ENCODE measurements around the gene RLF.

The RLF gene

DNA sequence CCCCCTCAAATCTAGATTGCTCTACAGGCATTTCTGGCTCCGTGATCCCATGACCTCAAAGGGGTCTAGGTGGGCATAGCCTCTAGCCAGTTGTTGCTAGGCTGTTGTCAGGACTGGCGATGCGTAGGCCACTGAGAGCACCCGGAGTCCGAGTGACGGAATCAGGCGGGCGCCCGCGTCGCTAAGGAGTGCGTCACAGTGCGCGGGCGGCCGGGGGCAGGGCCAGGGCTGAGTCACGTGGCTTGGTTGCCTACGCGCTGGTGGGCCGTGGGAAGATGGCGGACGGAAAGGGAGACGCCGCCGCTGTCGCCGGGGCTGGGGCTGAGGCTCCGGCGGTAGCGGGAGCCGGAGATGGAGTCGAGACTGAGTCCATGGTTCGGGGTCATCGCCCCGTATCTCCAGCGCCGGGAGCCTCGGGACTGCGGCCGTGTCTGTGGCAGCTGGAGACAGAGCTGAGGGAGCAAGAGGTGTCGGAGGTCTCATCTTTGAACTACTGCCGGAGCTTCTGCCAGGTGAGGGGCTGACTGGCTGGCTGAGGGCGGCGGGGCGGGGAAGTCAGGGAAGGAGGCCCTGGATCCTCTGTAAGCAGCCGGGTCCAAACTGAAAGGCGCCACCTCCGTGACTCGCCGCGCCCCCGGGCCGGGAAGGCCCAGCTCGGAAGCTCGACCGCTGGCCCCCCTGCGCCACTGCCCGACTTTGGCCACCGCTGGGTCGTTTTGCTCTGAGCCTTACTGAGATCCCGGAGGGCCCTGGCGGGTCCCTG lies at the start of gene RLF:
Gene RLF, plus strand, starts transcription at position 263 of the 763 bp plus-strand sequence. Its CDS starts 13 bp downstream, at position 276.
- Histone ChIP-seq H3K9ac (ENCODE audit: low read length) (peak within 1 kb of the TSS; percentile 99), H3K4me3 (ENCODE audit: low read length) (peak within 1 kb of the TSS; percentile 68), H3K9me3 (ENCODE audit: control insufficient read depth, low read length) (no peaks in the 10 kb centered on the region), H3K36me3 (ENCODE audit: control insufficient read depth, insufficient read depth, low read length) (no peaks in the 10 kb centered on the region), H3K27me3 (ENCODE audit: control insufficient read depth, insufficient read depth, low read length) (no peaks in the 10 kb centered on the region), H3K4me1 (ENCODE audit: control insufficient read depth, insufficient read depth, low read length) (peaks cover 14% of the 10 kb centered on the region)

DNA sequence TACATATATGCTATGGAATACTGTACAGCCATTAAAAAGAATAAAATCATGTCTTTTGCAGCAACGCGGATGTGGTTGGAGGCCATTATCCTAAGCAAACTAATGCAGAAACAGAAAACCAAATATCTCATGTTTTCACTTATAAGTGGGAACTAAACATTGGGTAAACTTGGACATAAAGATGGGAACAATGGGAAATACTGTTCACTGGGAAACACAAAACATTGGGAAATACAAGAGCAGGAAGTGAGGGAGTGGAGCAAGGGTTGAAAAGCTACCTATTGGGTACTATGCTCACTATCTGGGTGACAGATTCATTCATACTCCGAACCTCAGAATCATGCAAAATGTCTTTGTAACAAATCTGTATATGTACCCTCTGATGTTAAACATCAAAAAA lies 46.8 kb upstream of the RLF start:
- Histone ChIP-seq H3K4me1 (ENCODE audit: control insufficient read depth, insufficient read depth, low read length) (no peaks in the 10 kb centered on the region), H3K36me3 (ENCODE audit: control insufficient read depth, insufficient read depth, low read length) (no peaks in the 10 kb centered on the region), H3K9me3 (ENCODE audit: control insufficient read depth, low read length) (no peaks in the 10 kb centered on the region), H3K27me3 (ENCODE audit: control insufficient read depth, insufficient read depth, low read length) (no peaks in the 10 kb centered on the region), H3K9ac (ENCODE audit: low read length) (no peak overlapping the region), H3K4me3 (ENCODE audit: low read length) (no peak overlapping the region)

DNA sequence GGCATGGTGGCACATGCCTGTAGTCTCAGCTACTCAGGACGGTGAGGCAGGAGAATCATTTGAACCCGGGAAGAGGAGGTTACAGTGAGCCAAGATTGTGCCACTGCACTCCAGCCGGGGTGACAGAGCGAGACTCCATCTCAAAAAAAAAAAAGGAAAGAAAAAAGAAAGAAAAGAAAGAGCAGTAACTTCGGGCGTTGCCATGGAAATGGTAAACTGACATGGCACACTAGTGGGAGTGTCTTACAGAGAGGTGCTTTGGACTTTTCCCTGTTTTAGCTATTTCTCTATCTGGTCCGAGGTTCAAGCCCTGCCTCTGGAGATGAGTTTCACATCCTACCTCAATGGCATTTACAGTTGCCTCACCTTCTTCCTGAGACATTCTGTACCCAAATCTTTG lies 41.1 kb upstream of the RLF start:
- Histone ChIP-seq H3K4me3 (ENCODE audit: low read length) (no peak overlapping the region), H3K9me3 (ENCODE audit: control insufficient read depth, low read length) (no peaks in the 10 kb centered on the region), H3K4me1 (ENCODE audit: control insufficient read depth, insufficient read depth, low read length) (no peaks in the 10 kb centered on the region), H3K9ac (ENCODE audit: low read length) (no peak overlapping the region), H3K27me3 (ENCODE audit: control insufficient read depth, insufficient read depth, low read length) (no peaks in the 10 kb centered on the region), H3K36me3 (ENCODE audit: control insufficient read depth, insufficient read depth, low read length) (no peaks in the 10 kb centered on the region)

DNA sequence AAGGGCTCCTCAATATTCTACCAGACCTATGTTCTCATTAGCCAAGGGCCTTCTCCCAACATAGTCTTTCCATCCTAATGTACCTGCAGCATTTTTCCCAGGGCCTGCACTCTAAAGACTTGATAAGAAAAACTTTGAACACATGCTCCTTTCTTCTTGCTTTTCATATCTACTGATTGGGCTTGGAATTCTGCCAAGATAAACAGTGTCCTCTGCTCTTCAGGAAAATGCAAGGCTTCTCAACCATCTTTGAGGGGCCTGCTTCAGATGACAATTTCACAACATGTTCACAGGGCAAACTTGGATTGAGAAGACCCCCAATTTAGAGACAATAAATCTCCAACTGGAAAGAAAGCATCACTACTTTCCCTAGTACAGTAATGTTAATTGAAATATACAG lies 38.3 kb upstream of the RLF start:
- Histone ChIP-seq H3K9me3 (ENCODE audit: control insufficient read depth, low read length) (no peaks in the 10 kb centered on the region), H3K27me3 (ENCODE audit: control insufficient read depth, insufficient read depth, low read length) (no peaks in the 10 kb centered on the region), H3K9ac (ENCODE audit: low read length) (no peak overlapping the region), H3K4me3 (ENCODE audit: low read length) (no peak overlapping the region), H3K36me3 (ENCODE audit: control insufficient read depth, insufficient read depth, low read length) (no peaks in the 10 kb centered on the region), H3K4me1 (ENCODE audit: control insufficient read depth, insufficient read depth, low read length) (no peaks in the 10 kb centered on the region)

DNA sequence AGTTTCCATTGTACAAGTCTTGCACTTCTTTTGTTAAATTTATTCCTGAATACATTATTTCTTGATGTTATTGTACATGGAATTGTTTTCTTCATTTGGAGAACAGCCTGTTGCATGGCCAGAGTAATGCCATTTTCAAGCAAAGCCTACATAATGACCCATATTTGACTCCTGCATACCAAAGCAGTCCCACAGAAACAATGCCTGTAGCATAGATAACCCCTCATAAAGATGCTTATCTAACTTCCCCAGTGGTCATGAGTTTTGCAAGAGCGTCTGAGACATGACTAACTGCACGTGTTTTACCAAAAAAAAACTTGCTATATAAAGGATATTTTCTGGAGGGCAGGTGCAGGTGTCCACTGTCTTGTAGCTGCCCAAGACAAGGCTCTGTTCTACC lies 30.3 kb upstream of the RLF start:
- Histone ChIP-seq H3K4me1 (ENCODE audit: control insufficient read depth, insufficient read depth, low read length) (no peaks in the 10 kb centered on the region), H3K9ac (ENCODE audit: low read length) (no peak overlapping the region), H3K27me3 (ENCODE audit: control insufficient read depth, insufficient read depth, low read length) (peaks cover 11% of the 10 kb centered on the region)

DNA sequence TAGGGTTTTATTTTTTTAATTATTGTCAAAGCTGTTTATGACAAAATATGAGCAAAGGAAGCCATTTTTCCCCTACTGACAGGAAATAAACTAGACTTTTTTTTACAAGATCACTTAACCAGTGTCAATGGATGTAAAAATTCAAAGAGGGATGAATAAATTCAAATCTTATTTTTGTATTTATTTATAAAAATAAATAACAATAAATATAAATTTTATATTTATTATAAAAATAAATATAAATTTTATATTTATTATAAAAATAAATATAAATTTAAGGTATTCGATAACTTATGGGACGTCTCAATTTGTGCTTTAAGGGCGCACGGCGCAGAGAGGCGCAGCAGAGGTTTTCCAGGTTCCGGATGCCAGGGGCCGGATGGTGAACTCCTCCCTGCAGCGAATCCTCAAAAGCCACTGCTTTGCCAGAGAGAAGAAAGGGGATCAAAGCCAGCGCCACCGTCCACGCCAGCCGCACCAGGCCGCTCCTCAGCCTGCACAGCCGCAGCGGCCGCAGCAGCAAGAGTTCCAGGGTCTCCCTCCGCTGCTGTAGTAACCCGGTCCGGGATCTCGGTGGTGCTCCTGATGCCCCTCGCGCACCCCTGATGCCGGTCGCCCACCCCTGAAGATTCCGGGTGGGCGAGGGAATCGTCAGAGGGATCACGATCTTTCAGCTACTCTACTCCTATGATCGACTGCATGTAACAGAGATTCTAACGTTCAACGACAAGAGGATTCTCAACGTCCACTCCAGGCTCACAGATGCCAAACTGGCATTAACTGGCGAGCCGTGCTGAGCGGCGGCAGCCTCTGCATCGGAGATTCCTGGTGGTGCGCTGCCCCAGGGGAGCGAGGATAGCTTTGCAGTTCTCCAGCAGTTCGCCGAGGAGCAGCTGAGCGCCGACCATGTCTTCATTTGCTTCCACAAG lies 28.5 kb upstream of the RLF start:
- peaks cover 11% of the 10 kb centered on the region for H3K27me3 ChIP-seq (ENCODE audit: control insufficient read depth, insufficient read depth, low read length)
- no peak overlapping the region for H3K9ac ChIP-seq (ENCODE audit: low read length)
- H3K4me3 ChIP-seq (ENCODE audit: low read length): no peak overlapping the region
- H3K9me3 ChIP-seq (ENCODE audit: control insufficient read depth, low read length): no peaks in the 10 kb centered on the region
- no peaks in the 10 kb centered on the region for H3K36me3 ChIP-seq (ENCODE audit: control insufficient read depth, insufficient read depth, low read length)
- H3K4me1 ChIP-seq (ENCODE audit: control insufficient read depth, insufficient read depth, low read length): no peaks in the 10 kb centered on the region

More for the DNA sequence above, 30.3 kb upstream of the RLF start:
- Histone ChIP-seq H3K4me3 (ENCODE audit: low read length) (no peak overlapping the region), H3K36me3 (ENCODE audit: control insufficient read depth, insufficient read depth, low read length) (no peaks in the 10 kb centered on the region), H3K9me3 (ENCODE audit: control insufficient read depth, low read length) (no peaks in the 10 kb centered on the region)

GRCh38 chr1:40133312-40133665 lies 27.9 kb upstream of the RLF start:
- Histone ChIP-seq H3K27me3 (ENCODE audit: control insufficient read depth, insufficient read depth, low read length) (peaks cover 11% of the 10 kb centered on the region), H3K9ac (ENCODE audit: low read length) (no peak overlapping the region), H3K36me3 (ENCODE audit: control insufficient read depth, insufficient read depth, low read length) (no peaks in the 10 kb centered on the region), H3K9me3 (ENCODE audit: control insufficient read depth, low read length) (no peaks in the 10 kb centered on the region), H3K4me3 (ENCODE audit: low read length) (no peak overlapping the region), H3K4me1 (ENCODE audit: control insufficient read depth, insufficient read depth, low read length) (no peaks in the 10 kb centered on the region)

- Histone ChIP-seq H3K4me1 (ENCODE audit: control insufficient read depth, insufficient read depth, low read length) (no peaks in the 10 kb centered on the region), H3K9ac (ENCODE audit: low read length) (no peak overlapping the region), H3K27me3 (ENCODE audit: control insufficient read depth, insufficient read depth, low read length) (peaks cover 11% of the 10 kb centered on the region), H3K36me3 (ENCODE audit: control insufficient read depth, insufficient read depth, low read length) (no peaks in the 10 kb centered on the region), H3K4me3 (ENCODE audit: low read length) (no peak overlapping the region), H3K9me3 (ENCODE audit: control insufficient read depth, low read length) (no peaks in the 10 kb centered on the region)
These were observed 27.3 kb upstream of the RLF start for GRCh38 chr1:40133839-40134238.

GRCh38 chr1:40140211-40140973 lies 20.8 kb upstream of the RLF start:
- Histone ChIP-seq H3K9ac (ENCODE audit: low read length) (no peak overlapping the region), H3K4me1 (ENCODE audit: control insufficient read depth, insufficient read depth, low read length) (no peaks in the 10 kb centered on the region), H3K9me3 (ENCODE audit: control insufficient read depth, low read length) (no peaks in the 10 kb centered on the region), H3K4me3 (ENCODE audit: low read length) (no peak overlapping the region), H3K36me3 (ENCODE audit: control insufficient read depth, insufficient read depth, low read length) (no peaks in the 10 kb centered on the region), H3K27me3 (ENCODE audit: control insufficient read depth, insufficient read depth, low read length) (peaks cover 11% of the 10 kb centered on the region)

DNA sequence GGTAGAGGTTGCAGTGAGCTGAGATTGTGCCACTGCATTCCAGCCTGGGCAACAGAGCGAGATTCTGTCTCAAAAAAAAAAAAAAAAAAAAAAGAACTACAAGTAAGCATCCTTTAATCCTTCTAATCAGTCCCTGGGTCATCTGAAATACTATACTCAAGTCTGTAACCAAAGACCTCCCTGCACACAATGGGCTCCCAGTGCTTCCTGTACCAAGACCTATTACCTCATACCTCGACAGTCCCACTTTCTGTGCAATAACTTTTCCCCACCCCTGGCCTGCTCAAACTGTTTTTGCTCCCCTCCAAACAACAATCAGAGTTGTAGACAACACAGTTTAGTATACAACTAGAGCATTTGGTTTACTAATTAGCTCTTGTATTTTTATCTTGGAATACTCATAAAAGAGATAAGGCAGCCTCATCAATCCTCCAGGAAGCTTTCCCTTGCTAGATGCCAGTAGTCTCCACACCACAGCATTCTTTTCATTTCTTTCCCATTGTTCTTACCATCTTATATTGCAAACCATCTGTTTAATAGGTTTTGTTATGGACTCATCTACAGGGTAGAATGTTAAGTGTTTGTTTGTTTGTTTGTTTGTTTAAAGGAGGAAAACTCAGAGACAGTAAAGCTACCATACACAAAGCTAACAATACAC lies 19.2 kb upstream of the RLF start:
- no peaks in the 10 kb centered on the region for H3K36me3 ChIP-seq (ENCODE audit: control insufficient read depth, insufficient read depth, low read length)
- H3K4me3 ChIP-seq (ENCODE audit: low read length): no peak overlapping the region
- no peak overlapping the region for H3K9ac ChIP-seq (ENCODE audit: low read length)
- H3K4me1 ChIP-seq (ENCODE audit: control insufficient read depth, insufficient read depth, low read length): no peaks in the 10 kb centered on the region
- no peaks in the 10 kb centered on the region for H3K9me3 ChIP-seq (ENCODE audit: control insufficient read depth, low read length)
- peaks cover 17% of the 10 kb centered on the region for H3K27me3 ChIP-seq (ENCODE audit: control insufficient read depth, insufficient read depth, low read length)

- H3K36me3 ChIP-seq (ENCODE audit: control insufficient read depth, insufficient read depth, low read length): no peaks in the 10 kb centered on the region
- H3K4me3 ChIP-seq (ENCODE audit: low read length): no peak overlapping the region
- H3K27me3 ChIP-seq (ENCODE audit: control insufficient read depth, insufficient read depth, low read length): peaks cover 18% of the 10 kb centered on the region
- no peak overlapping the region for H3K9ac ChIP-seq (ENCODE audit: low read length)
- no peaks in the 10 kb centered on the region for H3K4me1 ChIP-seq (ENCODE audit: control insufficient read depth, insufficient read depth, low read length)
- no peaks in the 10 kb centered on the region for H3K9me3 ChIP-seq (ENCODE audit: control insufficient read depth, low read length)
These were observed 17.2 kb upstream of the RLF start for GRCh38 chr1:40143891-40144575.
